Stimulated activated naive CD4-positive, alpha-beta T cell (primary cell): Measurements from ENCODE around the gene TCIRG1.
"Not testable (repeated sequence)": the region's sequence is repeated elsewhere in the genome, so short reads cannot be mapped to it uniquely, and the experiment has no call there.

Experiments used
- DNase-seq, 6 experiments: peaks; one replicate each; lab custom pipeline; 2025; lab: John Stamatoyannopoulos, UW

TCIRG1 gene, protein sequence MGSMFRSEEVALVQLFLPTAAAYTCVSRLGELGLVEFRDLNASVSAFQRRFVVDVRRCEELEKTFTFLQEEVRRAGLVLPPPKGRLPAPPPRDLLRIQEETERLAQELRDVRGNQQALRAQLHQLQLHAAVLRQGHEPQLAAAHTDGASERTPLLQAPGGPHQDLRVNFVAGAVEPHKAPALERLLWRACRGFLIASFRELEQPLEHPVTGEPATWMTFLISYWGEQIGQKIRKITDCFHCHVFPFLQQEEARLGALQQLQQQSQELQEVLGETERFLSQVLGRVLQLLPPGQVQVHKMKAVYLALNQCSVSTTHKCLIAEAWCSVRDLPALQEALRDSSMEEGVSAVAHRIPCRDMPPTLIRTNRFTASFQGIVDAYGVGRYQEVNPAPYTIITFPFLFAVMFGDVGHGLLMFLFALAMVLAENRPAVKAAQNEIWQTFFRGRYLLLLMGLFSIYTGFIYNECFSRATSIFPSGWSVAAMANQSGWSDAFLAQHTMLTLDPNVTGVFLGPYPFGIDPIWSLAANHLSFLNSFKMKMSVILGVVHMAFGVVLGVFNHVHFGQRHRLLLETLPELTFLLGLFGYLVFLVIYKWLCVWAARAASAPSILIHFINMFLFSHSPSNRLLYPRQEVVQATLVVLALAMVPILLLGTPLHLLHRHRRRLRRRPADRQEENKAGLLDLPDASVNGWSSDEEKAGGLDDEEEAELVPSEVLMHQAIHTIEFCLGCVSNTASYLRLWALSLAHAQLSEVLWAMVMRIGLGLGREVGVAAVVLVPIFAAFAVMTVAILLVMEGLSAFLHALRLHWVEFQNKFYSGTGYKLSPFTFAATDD

DNA sequence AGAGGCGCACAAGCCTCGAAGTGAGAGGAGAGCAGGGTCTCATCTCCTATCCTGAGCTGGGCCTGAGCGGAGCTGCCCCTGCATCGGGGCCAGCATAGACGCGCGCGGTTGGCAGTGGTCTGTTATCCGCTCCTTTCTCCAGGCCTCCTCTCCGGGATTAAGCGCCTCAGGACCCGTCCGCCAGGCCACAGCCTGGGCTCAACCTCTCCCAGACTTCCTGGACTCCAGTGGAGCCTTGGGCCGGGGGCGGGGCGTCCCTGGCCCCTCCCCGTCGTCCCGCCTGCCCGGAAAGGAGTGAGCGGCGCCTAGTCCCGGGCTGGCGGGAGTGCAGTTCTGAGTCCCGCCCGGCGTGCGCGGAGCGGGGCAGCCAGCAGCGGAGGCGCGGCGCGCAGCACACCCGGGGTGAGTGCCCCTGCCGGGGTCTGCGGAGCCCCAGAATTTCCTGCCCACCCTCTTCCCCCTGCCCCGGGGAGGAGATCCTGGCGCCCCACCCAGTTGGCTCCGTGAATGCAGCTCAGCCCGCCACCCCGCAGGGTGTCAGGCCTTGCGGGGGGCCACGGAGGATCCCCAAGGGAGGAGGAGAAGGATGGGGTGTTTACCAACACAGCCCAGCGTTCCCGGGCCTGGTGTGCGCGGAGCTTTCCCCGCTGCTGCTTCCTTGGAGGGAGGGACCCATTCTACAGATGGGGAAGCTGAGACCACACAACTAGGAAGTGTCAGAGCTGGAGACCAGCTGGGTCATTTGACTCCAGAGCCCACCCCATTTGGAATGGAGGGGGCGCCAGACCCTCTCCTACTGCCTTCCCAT, at the start of gene TCIRG1:
TSS of gene TCIRG1 (plus strand) at position 308 of the 808 bp plus-strand sequence. CDS start 2,247 bp downstream, outside the sequence.
- DNase-seq, result peak; percentile 15 to 61 (median 38)

DNA sequence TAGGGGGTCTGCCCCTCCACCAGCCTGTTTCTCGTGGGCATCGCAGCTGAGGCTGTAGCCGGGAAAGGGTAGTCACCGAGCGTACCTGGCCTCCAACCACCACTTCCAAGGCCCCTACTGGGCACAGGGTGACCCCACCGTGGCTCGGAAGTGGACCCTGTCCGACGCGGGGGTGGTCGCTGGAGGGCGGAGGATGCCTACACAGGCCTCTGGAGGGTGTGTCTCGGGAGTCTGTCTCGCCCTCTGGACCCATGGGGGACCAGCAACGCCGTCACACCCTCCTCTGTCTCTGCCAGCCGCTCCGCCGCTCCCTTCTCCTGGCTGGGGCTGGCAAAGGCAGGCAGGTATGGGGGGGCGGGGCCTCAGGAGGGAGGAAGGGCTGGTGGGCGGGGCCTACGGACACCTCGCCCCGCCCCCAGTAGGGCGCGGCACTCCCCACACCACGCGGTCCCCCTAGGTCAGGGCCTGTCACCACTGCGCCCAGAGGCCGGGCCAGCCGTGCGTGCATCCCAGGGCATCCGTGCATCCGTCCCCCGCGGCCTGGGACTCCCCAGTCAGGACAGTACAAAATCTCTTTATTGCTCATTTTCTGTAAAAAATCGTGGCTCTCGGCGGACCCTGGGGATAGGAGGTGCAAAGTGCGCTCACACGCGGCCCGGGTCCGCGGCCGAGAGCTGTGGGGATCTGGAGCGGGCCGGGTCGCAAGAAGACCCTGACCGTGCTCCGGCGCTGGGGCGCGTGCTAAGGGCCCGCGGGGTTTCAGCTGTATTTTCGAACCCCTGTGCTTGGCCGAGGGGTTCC, 48.1 kb upstream of the TCIRG1 start:
- DNase-seq, result not testable (repeated sequence)

DNA sequence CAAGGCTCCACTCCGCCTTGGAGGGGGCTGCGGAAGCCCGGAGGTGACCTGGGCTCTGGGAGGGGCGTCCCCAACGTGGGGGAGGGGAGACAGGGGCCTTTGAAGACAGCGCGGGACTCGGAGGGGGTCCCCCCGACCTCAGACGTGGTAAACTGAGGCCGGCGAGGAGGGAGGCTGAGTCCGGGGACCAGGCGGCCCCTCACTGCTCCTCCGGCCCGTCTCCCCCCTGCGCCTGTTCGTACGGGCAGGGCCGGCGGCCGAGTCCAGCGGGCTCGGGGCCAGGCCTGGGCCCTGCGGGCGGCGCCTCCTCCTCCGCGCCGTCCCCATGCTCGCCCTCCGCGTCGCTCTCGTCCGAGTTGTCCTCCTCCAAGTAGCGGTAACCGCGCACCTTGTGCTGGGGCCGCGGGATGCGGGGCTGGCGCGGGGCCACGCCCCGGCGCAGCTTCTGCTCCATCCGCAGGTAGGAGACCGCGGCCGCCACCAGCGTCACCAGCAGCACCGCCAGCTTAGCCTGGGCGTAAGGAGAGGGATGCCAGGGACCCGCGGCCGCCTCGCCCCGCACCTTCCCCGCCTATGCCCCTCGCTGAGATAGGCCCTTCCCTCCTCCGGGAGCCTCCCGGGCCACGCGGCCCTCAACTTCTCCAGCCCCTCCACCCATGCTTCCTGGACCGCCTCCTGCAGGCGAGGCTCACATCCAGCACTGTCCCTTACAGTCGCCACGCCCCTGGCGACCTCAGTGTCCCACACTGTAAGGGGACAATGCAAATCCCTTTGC, 47.3 kb upstream of the TCIRG1 start:
- not testable (repeated sequence) for DNase-seq

DNA sequence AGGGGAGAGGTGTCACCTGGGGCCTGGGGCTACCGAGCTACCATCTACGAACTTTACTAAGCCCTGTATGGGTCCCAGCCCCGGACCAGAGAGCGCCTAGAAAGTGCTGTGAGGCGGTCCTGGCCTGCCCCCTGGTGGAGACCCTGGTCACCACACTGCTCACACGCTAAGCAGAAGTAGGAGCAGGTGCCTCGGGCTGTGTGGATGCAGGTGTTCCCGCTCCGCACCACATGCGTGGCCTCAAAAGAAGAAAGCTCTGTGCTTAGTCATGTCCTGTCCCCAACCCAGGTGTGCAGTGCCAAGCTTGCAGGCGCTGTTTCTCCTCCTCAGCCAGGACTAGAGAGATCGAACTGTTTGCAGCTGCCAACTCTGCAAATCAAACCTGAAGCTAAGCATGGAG, 45.0 kb upstream of the TCIRG1 start:
- peak; percentile 7 to 51 (median 16) for DNase-seq

DNA sequence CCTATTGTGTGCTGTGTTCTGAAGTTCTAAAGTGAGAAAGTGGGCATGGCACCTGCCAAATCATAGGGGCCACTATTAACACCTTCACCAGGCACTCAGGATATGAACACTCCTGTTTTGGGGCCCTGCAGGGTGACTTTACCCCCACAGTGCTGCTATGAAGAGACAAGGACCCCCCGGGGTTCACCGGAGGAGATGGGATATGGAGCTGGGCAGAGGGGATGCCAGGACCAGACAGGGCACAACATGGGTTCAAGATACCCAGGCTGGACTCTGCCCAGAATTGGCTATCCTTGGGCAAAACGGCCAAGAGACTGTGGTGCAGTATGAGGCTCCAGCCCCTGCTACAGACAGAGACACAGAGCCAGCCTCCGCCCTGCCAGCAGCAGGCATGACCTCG, 44.4 kb upstream of the TCIRG1 start:
- not testable (repeated sequence) for DNase-seq

DNA sequence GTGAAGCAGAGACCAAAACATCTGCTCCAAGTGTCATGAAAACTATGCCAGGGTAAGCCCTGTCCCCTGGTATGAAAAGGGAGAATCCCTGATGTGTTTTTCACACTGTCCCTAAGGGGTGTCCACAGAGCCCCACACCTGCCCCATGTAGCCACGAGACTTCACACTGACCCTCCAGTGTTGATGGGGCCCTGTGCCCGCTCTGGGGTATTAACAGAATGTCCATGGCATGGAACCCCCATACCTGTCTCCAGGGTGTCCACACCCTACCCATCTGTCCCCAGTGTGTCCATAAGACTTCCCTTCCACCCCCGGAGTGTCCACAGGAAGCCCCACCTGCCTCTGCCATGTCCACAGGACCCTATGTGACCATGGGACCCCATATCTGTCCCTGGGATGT, 43.7 kb upstream of the TCIRG1 start:
- DNase-seq, result not testable (repeated sequence)

DNA sequence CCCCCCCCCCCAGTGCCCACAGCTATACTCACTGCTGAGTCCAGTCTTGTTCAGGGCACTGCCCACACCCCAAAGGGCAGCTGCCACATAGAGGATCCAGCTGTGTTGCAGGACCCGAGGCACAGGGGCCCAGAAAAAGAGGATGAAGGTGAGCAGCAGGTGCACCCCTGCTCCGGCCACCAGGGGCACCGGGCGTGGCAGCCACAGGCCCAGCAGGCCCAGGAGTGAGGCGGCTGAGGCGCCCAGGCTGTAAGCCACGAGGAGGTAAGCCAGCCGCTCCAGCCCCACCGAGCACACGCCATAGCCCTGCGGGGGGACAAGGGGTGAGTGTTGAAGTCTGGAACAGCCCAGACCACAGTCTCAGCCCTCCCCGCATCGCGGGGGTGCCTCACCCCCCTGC, 43.2 kb upstream of the TCIRG1 start:
- not testable (repeated sequence) for DNase-seq

DNA sequence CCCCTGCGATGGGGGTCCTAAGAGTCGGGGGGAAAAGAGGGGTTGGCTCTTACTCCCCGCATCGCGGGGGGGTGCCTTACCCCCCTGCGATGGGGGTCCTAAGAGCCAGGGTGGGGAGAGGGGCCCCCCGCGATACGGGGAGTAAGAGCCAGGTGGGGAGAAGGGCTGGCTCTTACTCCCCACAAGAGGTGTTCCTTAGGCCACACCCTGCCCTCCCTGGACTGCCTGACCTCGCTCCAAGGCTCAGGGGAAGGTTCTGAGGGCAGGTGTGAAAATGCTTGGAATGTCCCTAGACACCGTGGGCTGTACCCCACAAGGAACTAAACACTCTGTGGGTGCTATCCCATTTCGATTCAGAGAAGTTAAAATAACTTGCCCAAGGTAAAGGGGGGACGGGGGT, 42.8 kb upstream of the TCIRG1 start:
- no peak for DNase-seq

DNA sequence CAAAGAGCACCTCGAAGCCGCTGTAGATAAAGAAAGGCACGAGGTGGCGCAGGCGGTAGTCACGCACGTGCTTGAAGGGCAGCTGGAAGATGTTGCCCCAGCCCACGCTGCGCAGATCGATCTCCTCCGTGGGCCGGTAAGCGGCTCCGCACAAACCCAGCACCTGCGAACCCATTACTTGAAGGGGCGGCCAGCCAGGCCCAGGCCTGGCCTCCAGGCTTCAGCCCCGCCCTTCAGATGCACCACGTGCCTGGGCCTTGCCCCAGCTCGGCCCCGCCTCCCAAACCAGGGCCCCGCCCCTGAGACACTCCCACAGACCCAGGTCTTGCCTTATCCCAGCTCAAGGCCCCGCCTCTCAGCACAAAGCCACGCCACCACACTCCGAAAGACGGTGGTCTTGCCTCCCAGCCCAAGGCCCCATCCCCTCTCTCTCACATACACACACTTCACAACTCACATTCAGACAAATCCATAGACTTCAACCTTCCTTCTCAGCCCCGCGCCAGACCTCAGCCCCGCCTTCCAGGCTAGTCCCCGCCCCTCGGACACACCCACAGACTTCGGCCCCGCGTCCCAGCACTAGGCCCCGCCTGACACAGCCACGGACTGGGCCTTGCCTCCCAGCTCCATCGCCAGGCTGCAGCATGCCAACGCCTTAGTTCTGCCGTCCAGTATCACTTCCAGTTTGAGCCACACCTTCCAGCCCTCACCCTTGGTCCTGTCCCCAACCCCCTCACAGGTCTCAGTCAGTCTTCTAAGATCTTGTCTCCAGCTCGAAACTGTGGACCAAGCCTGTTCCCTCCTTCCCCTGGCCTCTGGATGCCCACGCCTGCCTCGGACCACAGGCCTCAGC, 42.0 kb upstream of the TCIRG1 start:
- peak in 2 of 6 experiments; percentile 15 to 17 for DNase-seq

DNA sequence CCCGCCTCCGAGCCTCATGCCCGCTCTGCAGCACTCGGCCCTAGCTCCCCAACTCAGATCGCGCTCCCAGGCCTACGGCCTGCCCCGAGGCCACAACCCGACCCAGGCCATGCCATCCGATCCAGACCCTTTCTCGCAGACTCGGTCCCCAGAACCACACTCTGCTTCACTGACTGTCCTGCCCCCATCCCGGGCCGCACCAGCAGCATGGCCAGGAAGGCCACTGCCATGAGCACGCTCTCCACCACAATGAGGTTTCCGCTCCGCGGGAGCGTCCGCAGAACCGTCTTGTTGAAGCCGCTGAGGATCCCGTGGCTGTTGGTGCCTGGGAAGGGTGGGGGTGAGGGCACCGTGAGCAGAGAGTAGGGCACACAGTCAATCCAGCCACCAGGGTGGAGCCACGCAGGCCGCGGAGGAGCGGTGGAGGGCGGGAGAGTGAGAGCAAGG, 41.3 kb upstream of the TCIRG1 start:
- no peak for DNase-seq

DNA sequence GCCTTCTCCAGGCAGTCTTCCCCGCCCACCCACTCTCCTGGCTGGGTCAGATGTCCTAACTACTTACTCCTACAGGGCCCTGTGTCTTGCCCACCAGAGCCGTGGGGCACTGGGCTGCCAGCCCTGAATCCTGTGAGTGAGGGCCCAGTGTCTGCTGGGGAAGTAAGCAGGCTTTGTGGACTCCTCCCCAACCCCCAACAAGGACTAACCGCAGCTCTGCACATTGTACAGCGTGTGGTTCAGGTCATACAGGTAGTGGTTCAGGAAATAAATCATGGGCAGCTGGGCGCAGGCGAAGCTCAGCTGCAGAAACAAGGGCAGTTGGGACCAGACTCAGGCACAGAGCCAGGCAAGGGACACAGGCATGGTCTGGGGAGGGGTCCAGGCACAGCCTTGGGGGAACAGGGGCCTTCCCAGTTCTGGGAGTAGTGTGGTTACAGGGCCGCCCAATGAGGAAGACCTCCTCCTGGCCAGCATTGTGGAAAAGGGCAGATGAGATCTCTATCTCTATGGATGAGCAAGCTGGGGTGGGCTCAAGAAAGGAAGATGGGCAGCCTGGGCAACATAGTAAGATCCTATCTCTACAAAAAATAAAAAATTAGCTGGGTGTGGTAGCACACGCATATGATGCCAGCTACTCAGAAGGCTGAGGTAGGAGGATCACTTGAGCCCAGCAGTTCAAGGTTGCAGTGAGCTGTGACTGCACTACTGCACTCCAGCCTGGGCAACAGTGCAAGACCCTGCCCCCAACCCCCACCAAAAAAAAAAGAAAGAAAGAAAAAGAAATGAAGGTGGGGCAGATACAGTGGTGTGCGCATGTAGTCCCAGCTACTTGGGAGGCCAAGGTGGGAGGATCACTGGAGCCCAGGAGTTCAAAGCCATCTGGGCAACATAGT, 40.4 kb upstream of the TCIRG1 start:
- DNase-seq, result no peak

DNA sequence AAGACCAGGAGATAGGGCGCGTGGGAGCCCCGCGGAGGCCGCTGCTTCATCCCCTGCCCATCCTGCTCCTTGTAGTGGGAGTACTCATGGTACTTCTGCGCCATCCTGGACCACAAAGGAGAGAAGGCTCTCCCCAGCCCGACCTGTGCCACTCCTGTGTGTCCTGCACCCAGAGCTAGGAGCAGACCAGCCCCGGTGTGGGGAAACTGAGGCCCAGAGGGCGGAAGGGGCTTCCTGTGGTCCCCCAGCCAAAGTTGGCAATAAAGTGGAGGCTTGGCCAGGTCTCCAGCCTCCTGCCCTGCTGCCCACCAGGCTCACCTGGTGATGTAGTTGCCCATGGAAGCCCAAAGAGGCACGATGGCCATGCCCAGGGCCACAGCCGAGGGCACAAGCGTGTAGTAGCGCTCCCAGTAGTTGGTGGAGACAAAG, 39.6 kb upstream of the TCIRG1 start:
- DNase-seq, result no peak

DNA sequence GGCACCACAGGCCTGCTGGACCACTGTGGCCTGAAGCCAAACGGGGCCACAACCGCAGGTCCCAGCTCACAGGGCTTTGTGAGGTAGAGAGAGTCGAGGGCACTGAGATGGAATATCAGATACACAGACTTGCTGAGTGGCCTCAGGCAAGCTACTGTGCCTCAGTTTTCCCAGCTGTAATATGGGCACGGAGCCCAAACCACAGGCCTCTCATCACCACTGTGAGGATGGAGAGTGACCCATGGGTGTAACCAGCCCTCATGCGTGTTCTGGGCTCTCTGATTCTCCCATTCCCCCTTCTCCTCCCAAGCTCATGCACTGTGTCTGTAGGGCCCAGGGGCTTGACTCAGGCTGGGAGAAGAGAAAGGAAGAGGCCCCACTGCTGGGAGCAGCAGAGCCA, 39.1 kb upstream of the TCIRG1 start:
- DNase-seq, result no peak

DNA sequence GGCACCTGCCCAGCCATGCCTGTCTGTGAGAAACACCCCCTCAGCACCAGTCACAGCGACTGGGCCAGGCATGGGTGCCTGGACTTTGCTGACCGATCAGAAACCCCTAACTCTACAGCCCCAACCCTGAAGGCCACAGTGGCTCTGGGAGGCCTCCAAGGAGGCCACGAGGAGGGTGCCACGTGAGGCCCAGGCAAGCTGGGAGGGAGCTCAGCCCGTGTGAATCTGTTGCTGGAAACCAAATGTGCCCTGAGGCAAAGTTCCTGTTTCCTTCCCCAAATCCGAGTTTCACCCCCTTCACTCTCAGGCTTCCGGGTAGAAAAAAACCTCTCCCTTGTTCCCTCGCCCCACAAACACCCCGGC, 36.3 kb upstream of the TCIRG1 start:
- no peak for DNase-seq

DNA sequence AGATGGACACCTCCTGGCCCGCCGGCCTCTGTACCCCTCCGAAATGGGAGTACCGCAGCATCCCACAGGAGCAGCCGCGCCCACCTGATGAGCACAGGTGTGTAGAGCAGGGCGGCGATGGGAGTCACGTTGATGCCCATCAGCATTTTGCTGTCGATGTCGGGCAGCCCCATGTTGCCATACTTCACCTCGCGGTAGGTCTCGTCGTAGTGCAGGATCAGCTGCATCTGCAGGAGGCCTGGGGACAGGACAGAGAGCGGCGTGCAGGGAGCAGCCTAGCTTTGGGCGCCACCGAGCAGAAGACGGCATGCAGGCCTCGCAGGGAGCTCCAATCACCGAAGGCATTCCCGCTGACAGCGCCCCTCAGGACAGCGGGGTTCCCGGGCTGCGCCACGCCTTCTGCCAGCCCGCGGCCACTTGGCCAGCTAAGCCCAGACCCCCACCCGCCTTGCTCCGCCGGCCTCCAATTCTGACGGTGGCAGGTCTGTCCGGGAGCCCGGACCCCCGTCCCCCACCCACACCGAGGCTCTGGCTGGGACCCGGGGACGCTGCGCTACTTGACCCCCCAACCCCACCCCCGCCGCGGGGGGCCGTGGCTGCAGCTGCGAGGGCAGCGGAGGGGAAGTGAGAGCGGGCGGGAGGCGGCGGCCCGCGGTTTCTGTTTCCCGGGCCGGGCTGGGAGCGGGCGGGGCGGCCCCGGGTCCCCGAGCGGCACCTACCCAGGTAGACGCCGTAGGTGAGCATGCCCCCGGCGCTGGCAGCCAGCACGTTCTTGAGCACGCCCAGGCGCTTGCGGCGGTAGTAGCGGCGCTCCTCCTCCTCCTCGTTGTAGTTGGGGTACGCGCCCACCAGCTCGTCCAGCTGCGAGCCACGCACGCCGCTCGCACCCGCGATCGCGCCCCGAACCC, 35.6 kb upstream of the TCIRG1 start:
- peak; percentile 30 to 73 (median 54) for DNase-seq

DNA sequence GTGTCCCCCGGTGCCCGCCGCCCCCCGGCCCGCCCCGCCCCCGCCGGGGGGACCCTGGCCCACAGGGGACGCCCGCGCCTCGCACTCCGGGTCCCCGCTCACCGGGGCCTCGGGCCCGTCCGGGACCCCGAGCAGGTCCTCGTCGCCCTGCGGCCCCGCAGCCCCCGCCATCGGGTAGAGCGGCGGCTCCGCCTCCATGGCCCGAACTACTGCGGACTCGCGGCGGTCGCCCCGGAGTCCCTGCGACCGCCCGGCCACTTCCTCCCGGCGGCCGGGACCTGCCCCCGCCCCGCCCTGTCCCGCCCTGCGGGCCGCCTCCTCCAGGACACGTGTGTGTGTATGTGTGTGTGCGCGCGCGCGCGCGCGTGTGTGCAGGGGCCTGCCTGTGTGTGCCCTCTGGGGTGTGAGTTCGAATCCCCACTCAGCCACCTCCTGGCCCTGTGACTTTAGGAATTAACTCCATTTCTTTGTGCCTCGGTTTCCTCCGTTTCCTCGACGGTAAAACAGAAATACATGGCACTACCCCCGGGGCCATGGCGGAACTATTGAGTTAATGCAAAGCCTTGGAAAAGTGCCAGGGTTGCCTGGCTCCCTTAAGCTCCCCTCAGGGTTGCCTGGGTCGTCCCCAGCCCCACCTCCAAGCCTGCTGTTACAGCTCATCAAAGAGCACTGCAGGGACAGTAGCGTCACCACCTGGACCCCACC, 34.8 kb upstream of the TCIRG1 start, which contains the start of gene UNC93B1:
TSS of gene UNC93B1 (minus strand) at position 252 of the 705 bp plus-strand sequence. CDS start at position 198, 54 bp downstream.
- DNase-seq, result peak; percentile 44 to 76 (median 64)
